Right lobe of liver (tissue), 6 donors: Measurements from ENCODE around the gene TMEM114. TPM values are rescaled to one million over a fixed set of nuclear protein-coding genes. Genes with fewer than 3 reads are reported as not detected.
A peak's percentile ranks its signal among the peaks of the same experiment; 100 is the strongest.
"Not testable (repeated sequence)": the region's sequence is repeated elsewhere in the genome, so short reads cannot be mapped to it uniquely, and the experiment has no call there.

ENCODE experiments used
- ATAC-seq, 4 donors: fragments of 200-7000 bp; cut with Tn5 transposase; one replicate each; pipeline ENCODE4 v1.9.1; 2020; ENCODE audit warnings: mild to moderate bottlenecking in 4 of 4, moderate library complexity in 4 of 4
- DNase-seq, 3 donors: peaks; one replicate each; pipeline ENCODE4 v3.0.0-alpha.2; 2020
- H3K27ac ChIP-seq, 3 donors: fragments of 200-600 bp; one replicate each; pipeline ENCODE4 v1.8.0; 2022
- H3K27me3 ChIP-seq, 2 donors: fragments of 200-600 bp; one replicate each; pipeline ENCODE4 v1.8.0; 2022
- H3K36me3 ChIP-seq, 4 donors: fragments of 200-600 bp; sonication (generic) in 1 of 4; one replicate each; pipeline versions ENCODE4 v1.5.1 to v1.8.0; 2017 to 2022; ENCODE audit warnings: control low read depth in 1 of 4
- H3K4me1 ChIP-seq, 4 donors: fragments of 200-600 bp; sonication (generic) in 1 of 4; one replicate each; pipeline versions ENCODE4 v1.5.1 to v1.8.0; 2017 to 2022; ENCODE audit warnings: control low read depth in 1 of 4
- H3K4me3 ChIP-seq, 3 donors: fragments of 200-600 bp; one replicate each; pipeline ENCODE4 v1.8.0; 2022
- H3K9me3 ChIP-seq, 4 donors: fragments of 200-600 bp; sonication (generic) in 1 of 4; one replicate each; pipeline versions ENCODE4 v1.5.1 to v1.8.0; 2017 to 2022; ENCODE audit warnings: control low read depth in 1 of 4
- CTCF ChIP-seq, 4 donors: fragments of 200-600 bp in 3 of 4; fragments of 450-650 bp in 1 of 4; IDR thresholded peaks; one replicate each; pipeline versions ENCODE4 v1.5.1 to v1.8.0; 2016 to 2022; ENCODE audit warnings: antibody characterized with exemption in 4 of 4, mild to moderate bottlenecking in 2 of 4
- POLR2A ChIP-seq: fragments of 450-650 bp; IDR thresholded peaks from one replicate; pipeline ENCODE4 v1.6.1; 2017; ENCODE audit warnings: antibody characterized with exemption, mild to moderate bottlenecking
- WGBS: methylation state at CpG from one replicate; pipeline ENCODE4 v1.1.6; 2018; ENCODE audit warnings: low coverage, low lambda C conversion rate; ENCODE audit not compliant: insufficient coverage; ENCODE audit errors: missing lambda C conversion rate; 5-methylcytosine and 5-hydroxymethylcytosine counted together
- intact Hi-C, 2 donors: fragments of 100-400 bp; cut with DNase I; formaldehyde crosslinking; loops; one replicate each; pipeline versions ENCODE4 v1.11.2 to v1.14.1; 2022
- total RNA-seq, 6 experiments: library from RNA; depleted of rRNA in 2 of 6; stranded (reverse); fragments of >200 nt in 2 of 6; fragmentation: NEBNext Ultra II Directional in 3 of 6; extraction: Animal tissue kit (Norgen Biotek cat#: 25700) in 3 of 6; gene quantifications; one replicate each; pipeline versions ENCODE4 v1.1.0 to v1.2.4, GENCODE V29; 2016 to 2023
- donor health status: DM: no; HTN: yes; CAD: no.
- donor health status: DM: no; HTN: no; CAD: no.
- donor health status: DM: no; HTN: no; CAD: no.
- donor health status: DM: no; HTN: yes; CAD: no.
- donor health status: DM: no; HTN: yes; CAD: no.

TMEM114 gene
- total RNA-seq, 6 experiments from 2014 or later, result not detected

- Histone ChIP-seq H3K4me3 (no peak overlapping the region), H3K27ac (no peak overlapping the region), H3K4me1 (no peaks in the 10 kb centered on the region), H3K36me3 (no peaks in the 10 kb centered on the region), H3K9me3 (no peaks in the 10 kb centered on the region), H3K27me3 (no peaks in the 10 kb centered on the region)
- DNase-seq (peak; percentile 55 to 75 (median 68)), ATAC-seq (peak; percentile 94 to 98 (median 97))
- intact Hi-C loops, result loop anchor here (5.0 to 10.0 kb wide), 2 partner anchors 90 to 317 kb away; partner anchors contain the start of gene LITAFD (in 2 of the 2)
- WGBS, result 10% methylated on average over 17 of the region's 23 CpGs
- TF ChIP-seq POLR2A, result no peak
- TF ChIP-seq CTCF (IDR thresholded peaks at IDR 0.05), result peak; percentile 94 to 99 (median 98)
These were observed 22.7 kb downstream of the TMEM114 start for GRCh38 chr16:8567355-8568230.

- Histone ChIP-seq H3K27ac (no peak overlapping the region), H3K9me3 (no peaks in the 10 kb centered on the region), H3K4me3 (no peak overlapping the region), H3K27me3 (no peaks in the 10 kb centered on the region), H3K4me1 (no peaks in the 10 kb centered on the region), H3K36me3 (no peaks in the 10 kb centered on the region)
- WGBS, result 18% methylated on average over 7 of the region's 10 CpGs
- intact Hi-C loops, result loop anchor here (5.0 to 10.0 kb wide), 2 partner anchors 92 to 319 kb away; partner anchors contain the start of gene LITAFD (in 2 of the 2)
- ATAC-seq (no peak), DNase-seq (no peak)
- TF ChIP-seq CTCF (IDR thresholded peaks at IDR 0.05) (no peak), POLR2A (no peak)
These were observed 24.8 kb downstream of the TMEM114 start for GRCh38 chr16:8565498-8565897.

- TF ChIP-seq POLR2A (no peak), CTCF (IDR thresholded peaks at IDR 0.05) (no peak)
- Histone ChIP-seq H3K36me3 (no peaks in the 10 kb centered on the region), H3K27ac (no peak overlapping the region), H3K4me1 (no peaks in the 10 kb centered on the region), H3K27me3 (no peaks in the 10 kb centered on the region), H3K4me3 (no peak overlapping the region), H3K9me3 (no peaks in the 10 kb centered on the region)
- ATAC-seq (no peak), DNase-seq (no peak)
- intact Hi-C loops, result loop anchor here (5.0 to 10.0 kb wide), 2 partner anchors 92 to 320 kb away; partner anchors contain the start of gene LITAFD (in 2 of the 2)
- 89% methylated on average over 1 of the region's 1 CpG for WGBS
These were observed 25.4 kb downstream of the TMEM114 start for GRCh38 chr16:8564934-8565345.

- not testable (repeated sequence) for H3K27me3 ChIP-seq, H3K27ac ChIP-seq, ATAC-seq, H3K4me3 ChIP-seq, DNase-seq, H3K36me3 ChIP-seq, H3K9me3 ChIP-seq, H3K4me1 ChIP-seq
- WGBS, result 55% methylated on average over 2 of the region's 3 CpGs
- intact Hi-C loops, result loop anchor here (10.0 kb wide), 1 partner anchor 321 kb away; the partner anchor contains the start of gene LITAFD (in 2 of the 2)
These were observed 26.3 kb downstream of the TMEM114 start for GRCh38 chr16:8563944-8564540.

- Histone ChIP-seq H3K36me3 (no peaks in the 10 kb centered on the region), H3K27ac (no peak overlapping the region), H3K4me3 (no peak overlapping the region), H3K27me3 (no peaks in the 10 kb centered on the region), H3K9me3 (no peaks in the 10 kb centered on the region), H3K4me1 (no peaks in the 10 kb centered on the region)
- intact Hi-C loops, result loop anchor here (10.0 kb wide), 1 partner anchor 323 kb away; the partner anchor contains the start of gene LITAFD (in 2 of the 2)
- WGBS, result 83% methylated on average over 2 of the region's 2 CpGs
- DNase-seq (no peak), ATAC-seq (no peak)
- TF ChIP-seq POLR2A (no peak), CTCF (IDR thresholded peaks at IDR 0.05) (no peak)
These were observed 28.8 kb downstream of the TMEM114 start for GRCh38 chr16:8561496-8561895.
